IPS-15b (cell line): ENCODE data around the gene PES1.
A peak's percentile ranks its signal among the peaks of the same experiment; 100 is the strongest.

Experiments used
- H3K27me3 ChIP-seq: one replicate; pipeline ENCODE4 v1.6.1; 2013; ENCODE audit warnings: low read length; ENCODE audit not compliant: control insufficient read depth, insufficient read depth
- H3K36me3 ChIP-seq: one replicate; pipeline ENCODE4 v1.6.1; 2013; ENCODE audit warnings: low read length; ENCODE audit not compliant: control insufficient read depth, insufficient read depth
- H3K4me1 ChIP-seq: one replicate; pipeline ENCODE4 v1.6.1; 2013; ENCODE audit warnings: mild to moderate bottlenecking, low read length; ENCODE audit not compliant: control insufficient read depth, insufficient read depth
- H3K4me3 ChIP-seq: one replicate; pipeline ENCODE4 v1.5.1; 2013; ENCODE audit warnings: low read depth, low read length
- H3K9ac ChIP-seq: one replicate; pipeline ENCODE4 v1.6.1; 2013; ENCODE audit warnings: low read depth, mild to moderate bottlenecking, low read length
- H3K9me3 ChIP-seq: one replicate; pipeline ENCODE4 v1.6.1; 2013; ENCODE audit warnings: mild to moderate bottlenecking, low read length; ENCODE audit not compliant: control insufficient read depth, insufficient read depth

The PES1 gene

GRCh38 chr22:30586414-30586813, 5.3 kb downstream of the PES1 start:
- no peaks in the 10 kb centered on the region for H3K27me3 ChIP-seq
- H3K36me3 ChIP-seq, result peaks cover 74% of the 10 kb centered on the region
- H3K4me1 ChIP-seq, result no peaks in the 10 kb centered on the region
- no peaks in the 10 kb centered on the region for H3K9me3 ChIP-seq
- no peak overlapping the region for H3K4me3 ChIP-seq
- H3K9ac ChIP-seq, result no peak overlapping the region

DNA sequence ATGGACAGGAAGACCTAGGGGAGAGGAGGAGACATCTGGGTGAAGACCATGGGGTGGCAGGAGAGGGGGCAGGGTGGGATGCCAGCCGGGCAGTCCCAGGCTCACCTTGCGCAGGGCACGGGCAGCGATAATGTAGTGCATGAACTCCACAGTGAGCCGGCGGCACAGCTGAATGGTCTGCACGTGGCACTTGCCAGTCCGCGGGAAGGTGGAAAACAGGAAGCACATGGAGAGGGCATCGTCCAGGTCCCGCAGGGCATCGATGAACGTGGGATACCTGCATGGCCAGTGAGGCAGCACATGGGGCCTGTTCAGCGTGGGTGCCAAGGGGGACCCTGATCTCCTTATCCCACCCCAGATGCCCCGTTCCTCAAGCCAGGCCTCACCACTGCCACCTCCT, 7.3 kb downstream of the PES1 start:
- H3K27me3 ChIP-seq, result no peaks in the 10 kb centered on the region
- H3K36me3 ChIP-seq, result peaks cover 94% of the 10 kb centered on the region
- no peaks in the 10 kb centered on the region for H3K9me3 ChIP-seq
- H3K4me3 ChIP-seq, result no peak overlapping the region
- no peaks in the 10 kb centered on the region for H3K4me1 ChIP-seq
- no peak overlapping the region for H3K9ac ChIP-seq

DNA sequence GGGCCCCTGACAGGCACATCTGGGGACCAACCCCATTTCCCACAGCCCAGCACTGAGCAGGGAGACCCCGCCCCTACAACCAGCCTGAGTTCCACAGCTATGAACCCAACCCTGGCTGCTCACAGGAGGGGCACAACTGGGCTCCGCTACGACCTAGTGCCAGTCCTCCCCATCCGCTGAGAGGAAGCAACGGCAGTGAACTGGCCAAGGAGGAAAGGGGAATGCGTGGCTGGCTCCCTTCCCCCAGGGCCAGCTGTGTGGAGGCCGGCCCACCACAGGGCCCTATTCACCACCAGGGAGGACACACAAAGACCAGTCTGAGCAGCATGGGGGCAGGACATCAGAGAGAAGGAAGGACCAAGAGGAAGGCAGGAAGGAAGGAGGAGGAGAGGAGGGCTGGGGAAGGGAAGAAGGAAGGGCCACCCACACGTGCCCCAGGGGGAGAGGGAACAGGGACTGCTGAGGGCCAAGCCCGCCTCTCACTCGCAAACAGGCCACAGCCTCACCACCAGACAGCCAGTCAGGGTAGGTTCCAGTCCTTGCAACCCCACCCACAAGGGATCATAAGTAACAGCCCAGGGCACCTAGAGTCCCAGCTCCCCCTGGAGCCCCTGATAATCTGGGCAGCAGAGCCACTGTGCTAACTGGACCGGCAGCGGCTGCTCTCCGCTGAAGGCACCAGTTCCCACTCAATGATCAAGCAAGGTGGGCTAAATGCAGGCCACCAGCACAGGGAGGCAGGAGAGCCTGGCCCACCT, 8.7 kb downstream of the PES1 start:
- H3K4me1 ChIP-seq, result no peaks in the 10 kb centered on the region
- no peak overlapping the region for H3K9ac ChIP-seq
- H3K27me3 ChIP-seq, result no peaks in the 10 kb centered on the region
- no peaks in the 10 kb centered on the region for H3K9me3 ChIP-seq
- no peak overlapping the region for H3K4me3 ChIP-seq
- peaks cover 95% of the 10 kb centered on the region for H3K36me3 ChIP-seq

- Histone ChIP-seq H3K36me3 (peaks cover 91% of the 10 kb centered on the region), H3K9ac (no peak overlapping the region), H3K4me1 (no peaks in the 10 kb centered on the region), H3K9me3 (no peaks in the 10 kb centered on the region), H3K4me3 (no peak overlapping the region), H3K27me3 (no peaks in the 10 kb centered on the region)
Observed at GRCh38 chr22:30582051-30582450, 9.7 kb downstream of the PES1 start.

- no peaks in the 10 kb centered on the region for H3K9me3 ChIP-seq
- no peaks in the 10 kb centered on the region for H3K27me3 ChIP-seq
- H3K4me1 ChIP-seq, result no peaks in the 10 kb centered on the region
- no peak overlapping the region for H3K9ac ChIP-seq
- H3K36me3 ChIP-seq, result peaks cover 89% of the 10 kb centered on the region
- no peak overlapping the region for H3K4me3 ChIP-seq
Observed at GRCh38 chr22:30580896-30581295, 10.8 kb downstream of the PES1 start.

GRCh38 chr22:30578481-30578880, 13.2 kb downstream of the PES1 start:
- Histone ChIP-seq H3K27me3 (no peaks in the 10 kb centered on the region), H3K9me3 (no peaks in the 10 kb centered on the region), H3K4me3 (no peak overlapping the region), H3K4me1 (peaks cover 2% of the 10 kb centered on the region), H3K9ac (no peak overlapping the region), H3K36me3 (peaks cover 73% of the 10 kb centered on the region)

DNA sequence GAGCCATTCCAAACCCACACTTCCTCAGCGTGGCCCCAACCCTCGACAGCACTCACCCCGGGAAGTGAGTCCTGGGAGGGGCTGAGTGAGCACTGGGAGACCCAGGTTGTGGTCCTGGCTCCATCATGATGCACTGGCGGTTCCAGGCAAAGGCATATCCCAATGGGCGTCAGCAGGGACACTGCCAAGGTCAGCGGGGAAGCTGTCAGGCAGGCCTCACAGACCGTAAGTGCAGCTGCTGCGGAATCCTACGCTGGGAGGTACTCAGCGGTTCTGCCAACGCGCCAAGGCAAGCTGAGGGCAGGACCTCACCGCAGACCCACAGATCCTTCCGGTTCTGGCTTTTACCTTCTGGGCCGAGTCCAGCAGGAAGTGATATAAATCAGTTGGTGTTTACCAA, 15.9 kb downstream of the PES1 start:
- H3K9me3 ChIP-seq, result no peaks in the 10 kb centered on the region
- H3K9ac ChIP-seq, result no peak overlapping the region
- H3K4me3 ChIP-seq, result no peak overlapping the region
- H3K36me3 ChIP-seq, result peaks cover 47% of the 10 kb centered on the region
- no peaks in the 10 kb centered on the region for H3K27me3 ChIP-seq
- peaks cover 2% of the 10 kb centered on the region for H3K4me1 ChIP-seq

DNA sequence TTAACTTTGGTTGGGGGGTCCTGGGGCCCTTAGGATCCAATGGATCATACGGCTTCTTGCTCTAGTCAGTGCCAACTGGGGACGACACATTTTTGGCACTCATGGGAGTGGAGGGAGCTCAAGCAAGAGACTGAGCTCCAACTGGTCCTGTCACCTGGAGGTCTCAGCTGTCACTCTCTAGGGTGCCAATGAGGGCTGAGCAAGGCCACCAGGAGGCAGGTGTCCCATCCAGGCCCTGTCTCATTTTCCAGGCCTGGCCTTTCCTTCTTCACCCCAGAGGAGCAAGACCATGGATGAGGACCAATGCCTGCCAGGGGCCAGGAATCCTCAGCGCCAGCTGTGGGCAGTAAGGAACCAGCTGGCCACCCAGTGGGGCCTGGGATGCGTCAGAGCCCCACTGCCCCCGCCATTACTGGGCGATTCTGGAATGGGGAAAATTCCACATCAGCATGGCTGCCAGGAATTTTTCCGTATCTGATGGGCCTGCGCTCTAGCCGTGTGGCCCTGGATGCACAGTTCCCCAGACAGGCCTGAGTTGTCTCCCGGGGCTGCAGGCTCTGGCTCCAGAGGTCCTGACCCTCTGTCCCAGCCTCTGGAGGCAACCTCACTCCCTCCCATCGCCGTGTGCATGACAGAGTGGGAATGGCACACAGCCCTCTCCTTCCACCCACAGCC, 16.6 kb downstream of the PES1 start:
- H3K9ac ChIP-seq, result no peak overlapping the region
- H3K4me3 ChIP-seq, result peak overlapping the region; percentile 52

GRCh38 chr22:30574095-30574981, 17.4 kb downstream of the PES1 start, which contains the start of gene GAL3ST1:
TSS of gene GAL3ST1 (minus strand) at chr22:30574665. CDS start at chr22:30557392, 17,273 bp downstream.
- H3K27me3 ChIP-seq, result no peaks in the 10 kb centered on the region
- H3K9ac ChIP-seq, result no peak within 1 kb of the TSS
- no peaks in the 10 kb centered on the region for H3K9me3 ChIP-seq
- H3K4me1 ChIP-seq, result peaks cover 2% of the 10 kb centered on the region
- peak within 1 kb of the TSS; percentile 60 for H3K4me3 ChIP-seq
- peaks cover 32% of the 10 kb centered on the region for H3K36me3 ChIP-seq

More for the DNA sequence above, 16.6 kb downstream of the PES1 start:
- H3K36me3 ChIP-seq, result peaks cover 40% of the 10 kb centered on the region
- H3K4me1 ChIP-seq, result peaks cover 2% of the 10 kb centered on the region
- H3K9me3 ChIP-seq, result no peaks in the 10 kb centered on the region
- no peaks in the 10 kb centered on the region for H3K27me3 ChIP-seq

DNA sequence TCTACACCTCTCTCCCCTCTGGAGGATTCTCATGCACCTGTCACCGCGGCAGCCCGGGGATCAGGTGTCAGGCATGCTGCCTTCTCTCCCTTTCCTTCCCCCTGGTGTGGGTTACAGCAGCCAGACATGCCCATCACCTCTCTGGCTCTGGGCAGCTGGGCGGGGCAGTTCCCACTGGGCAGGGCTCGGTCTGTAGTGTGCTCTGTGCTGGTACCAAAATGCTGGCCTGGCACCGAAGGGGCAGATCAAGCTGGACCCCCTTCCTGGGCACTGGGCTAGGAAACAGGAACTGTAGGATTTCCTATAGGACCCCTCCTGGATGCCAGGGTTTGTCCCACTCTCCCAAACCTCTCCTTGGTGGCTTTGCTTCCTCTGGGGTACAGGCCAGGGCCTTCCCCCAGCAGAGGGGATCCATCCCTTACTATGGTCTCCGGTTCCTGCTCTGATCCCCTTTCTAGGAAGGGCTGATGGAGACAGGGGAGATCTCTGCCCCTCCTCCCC, 18.1 kb downstream of the PES1 start:
- Histone ChIP-seq H3K9me3 (no peaks in the 10 kb centered on the region), H3K36me3 (peaks cover 25% of the 10 kb centered on the region), H3K4me3 (peak overlapping the region; percentile 60), H3K9ac (no peak overlapping the region), H3K4me1 (peaks cover 2% of the 10 kb centered on the region), H3K27me3 (no peaks in the 10 kb centered on the region)

DNA sequence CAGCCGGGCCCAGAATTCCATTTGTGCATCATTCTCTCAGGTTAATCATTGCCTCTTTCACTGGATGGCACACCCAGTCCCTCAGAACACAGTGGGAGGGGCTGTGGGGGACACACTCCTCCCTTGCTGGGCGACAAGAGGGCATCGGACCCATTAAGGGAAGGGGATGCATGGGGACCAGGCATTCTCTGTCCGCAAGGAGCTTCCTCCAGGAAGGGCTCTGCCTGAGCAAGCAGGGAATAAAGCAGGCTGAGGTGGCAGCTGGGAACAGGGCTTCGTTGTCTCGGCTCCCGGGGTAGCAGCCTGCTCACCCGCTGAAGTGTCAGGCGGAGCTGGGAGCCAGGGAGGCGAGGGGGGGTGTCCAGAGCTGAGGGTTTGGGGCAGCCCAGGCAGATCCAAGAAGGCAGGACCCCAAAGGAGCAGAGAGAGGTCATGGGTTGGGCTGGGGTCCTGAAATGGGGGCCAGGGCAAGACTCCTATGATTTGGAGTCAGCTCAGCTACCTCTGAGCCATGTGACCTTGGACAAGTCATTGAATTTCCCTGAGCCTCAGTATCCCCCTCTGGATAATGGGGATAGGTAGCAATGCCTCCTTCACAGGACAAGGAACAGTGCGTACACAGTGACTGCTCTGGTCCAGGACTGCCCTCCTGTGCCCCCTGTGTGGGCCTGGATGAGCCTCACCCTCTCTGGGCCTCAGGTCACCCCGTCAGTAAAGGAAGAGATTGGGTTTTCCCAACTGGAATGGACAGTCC, 18.7 kb downstream of the PES1 start:
- Histone ChIP-seq H3K4me3 (no peak overlapping the region), H3K27me3 (no peaks in the 10 kb centered on the region), H3K9me3 (no peaks in the 10 kb centered on the region), H3K9ac (no peak overlapping the region), H3K4me1 (peaks cover 2% of the 10 kb centered on the region), H3K36me3 (peaks cover 19% of the 10 kb centered on the region)
